Psoas muscle (tissue), 8 donors: ENCODE measurements around the gene SCAMP4. TPM values are rescaled to one million over a fixed set of nuclear protein-coding genes. Genes with fewer than 3 reads are reported as not detected.

Source experiments
- ATAC-seq, 4 donors: fragments of 200-7000 bp; cut with Tn5 transposase; one replicate each; pipeline ENCODE4 v1.9.1; 2020; ENCODE audit warnings: moderate library complexity in 3 of 4, mild to moderate bottlenecking in 2 of 4
- DNase-seq, 2 donors: peaks; one replicate each; pipeline ENCODE4 v3.0.0-alpha.2; 2020
- H3K27ac ChIP-seq: fragments of 200-600 bp; one replicate; pipeline ENCODE4 v1.8.0; 2022
- H3K27me3 ChIP-seq, 3 donors: fragments of 200-600 bp in 1 of 3; one replicate each; pipeline versions ENCODE4 v1.6.1 to v1.8.0; 2013 to 2022; ENCODE audit warnings: low read length in 2 of 3, mild to moderate bottlenecking in 2 of 3, moderate library complexity in 1 of 3; ENCODE audit not compliant: insufficient read depth in 3 of 3
- H3K36me3 ChIP-seq, 2 donors: fragments of 200-600 bp in 1 of 2; one replicate each; pipeline versions ENCODE4 v1.6.1 to v1.8.0; 2013 to 2022; ENCODE audit warnings: low read depth in 1 of 2, mild to moderate bottlenecking in 1 of 2, moderate library complexity in 1 of 2; ENCODE audit not compliant: insufficient read depth in 1 of 2
- H3K4me1 ChIP-seq: fragments of 200-600 bp; one replicate; pipeline ENCODE4 v1.8.0; 2022
- H3K4me3 ChIP-seq: fragments of 200-600 bp; one replicate; pipeline ENCODE4 v1.8.0; 2022; ENCODE audit warnings: mild to moderate bottlenecking
- H3K9me3 ChIP-seq: fragments of 200-600 bp; one replicate; pipeline ENCODE4 v1.8.0; 2022
- CTCF ChIP-seq: fragments of 200-600 bp; IDR thresholded peaks from one replicate; pipeline ENCODE4 v1.8.0; 2022; ENCODE audit warnings: antibody characterized with exemption
- whole genome bisulfite sequencing, 3 donors: extraction: QIAGEN DNeasy Blood & Tissue Kit; methylation state at CpG; one replicate each; pipeline versions ENCODE4 v1.1.6 to v1.1.7; 2013; 5-methylcytosine and 5-hydroxymethylcytosine counted together
- intact Hi-C, 2 donors: fragments of 100-400 bp; cut with DNase I; formaldehyde crosslinking; loops; one replicate each; pipeline versions ENCODE4 v1.11.0 to v1.14.2; 2022
- polyA plus RNA-seq, 3 donors: library from polyadenylated mRNA; stranded (reverse); fragments of 200-250 nt; gene quantifications; one replicate each; pipeline ENCODE4 v1.2.3, GENCODE V29; 2013
- total RNA-seq, 4 donors: library from RNA; stranded (reverse); fragmentation: NEBNext Ultra II Directional in 2 of 4; extraction: Animal tissue kit (Norgen Biotek cat#: 25700) in 2 of 4; gene quantifications; one replicate each; pipeline versions ENCODE4 v1.2.1 to v1.2.4, GENCODE V29; 2021 to 2023
- donor health status: healthy with polysubstance abuse.
- donor health status: DM: no; HTN: no; CAD: no; lungs with moderate emphysema.
- donor health status: Bipolar disorder and iron deficiency.
- donor health status: healthy.
- donor health status: DM: yes; HTN: yes; CAD: no.
- donor health status: DM: no; HTN: no; CAD: no.
- donor health status: DM: no; HTN: no; CAD: no.
- donor health status: DM: yes; HTN: yes; CAD: no.

Gene SCAMP4
- total and polyA plus RNA-seq, 7 donors = 9.5 to 17.5 (median 15.5) TPM

- H3K36me3 ChIP-seq = no peaks in the 10 kb centered on the region
- H3K4me1 ChIP-seq = peaks cover 11% of the 10 kb centered on the region
- intact Hi-C loops = loop anchor here in 1 of 2 donors (5.0 kb wide), 1 partner anchor 86 kb away; the partner anchor contains the start of gene BTBD2
- no peak overlapping the region for H3K4me3 ChIP-seq
- TF ChIP-seq CTCF = no peak
- WGBS, 3 donors = 92 to 93% (median 93%) methylated on average over 1 of the region's 1 CpG
- H3K27ac ChIP-seq = no peak overlapping the region
- DNase-seq (no peak), ATAC-seq (no peak)
- H3K27me3 ChIP-seq = no peaks in the 10 kb centered on the region
- H3K9me3 ChIP-seq = no peaks in the 10 kb centered on the region
These were observed 26.2 kb downstream of the SCAMP4 start for GRCh38 chr19:1931445-1931844.

GRCh38 chr19:1932395-1932794 is 27.2 kb downstream of the SCAMP4 start:
- Histone ChIP-seq H3K27me3 (no peaks in the 10 kb centered on the region), H3K36me3 (no peaks in the 10 kb centered on the region), H3K4me1 (peaks cover 11% of the 10 kb centered on the region), H3K27ac (no peak overlapping the region), H3K4me3 (no peak overlapping the region), H3K9me3 (no peaks in the 10 kb centered on the region)
- intact Hi-C loops = loop anchor here in 1 of 2 donors (5.0 kb wide), 1 partner anchor 85 kb away; the partner anchor contains the start of gene BTBD2
- ATAC-seq = no peak
- TF ChIP-seq CTCF = no peak
- DNase-seq = no peak
- WGBS, 3 donors = 80 to 87% (median 82%) methylated on average over 8 of the region's 8 CpGs

GRCh38 chr19:1933244-1933643 is 28.0 kb downstream of the SCAMP4 start:
- DNase-seq = no peak
- no peak for ATAC-seq
- WGBS, 3 donors = 67 to 69% (median 67%) methylated on average over 7 of the region's 7 CpGs
- Histone ChIP-seq H3K4me1 (peaks cover 11% of the 10 kb centered on the region), H3K36me3 (no peaks in the 10 kb centered on the region), H3K4me3 (no peak overlapping the region), H3K9me3 (no peaks in the 10 kb centered on the region), H3K27ac (no peak overlapping the region), H3K27me3 (no peaks in the 10 kb centered on the region)
- intact Hi-C loops = loop anchor here in 1 of 2 donors (5.0 kb wide), 1 partner anchor 84 kb away; the partner anchor contains the start of gene BTBD2
- TF ChIP-seq CTCF = no peak

GRCh38 chr19:1933942-1934341 is 28.7 kb downstream of the SCAMP4 start:
- WGBS, 3 donors = 88 to 95% (median 90%) methylated on average over 8 of the region's 8 CpGs
- no peaks in the 10 kb centered on the region for H3K36me3 ChIP-seq
- no peak for TF ChIP-seq CTCF
- no peaks in the 10 kb centered on the region for H3K27me3 ChIP-seq
- peaks cover 11% of the 10 kb centered on the region for H3K4me1 ChIP-seq
- no peak overlapping the region for H3K4me3 ChIP-seq
- DNase-seq (no peak), ATAC-seq (no peak)
- H3K9me3 ChIP-seq = no peaks in the 10 kb centered on the region
- intact Hi-C loops = loop anchor here in 1 of 2 donors (5.0 kb wide), 1 partner anchor 83 kb away; the partner anchor contains the start of gene BTBD2
- H3K27ac ChIP-seq = no peak overlapping the region
